Nephron (organoid): ENCODE results near the gene TSC22D2.

Experiments used
- H3K27ac Mint-ChIP-seq, 3 experiments: 2 replicates each; pipeline ENCODE4 v1.8.0; 2020; ENCODE audit warnings: mixed read lengths in 3 of 3, mild to moderate bottlenecking in 2 of 3, moderate library complexity in 1 of 3
- H3K27me3 Mint-ChIP-seq: 2 replicates; pipeline ENCODE4 v1.8.0; 2021; ENCODE audit warnings: low read depth, mild to moderate bottlenecking, moderate library complexity, mixed read lengths
- H3K36me3 Mint-ChIP-seq: 2 replicates; pipeline ENCODE4 v1.8.0; 2020; ENCODE audit warnings: low read depth, mixed read lengths
- H3K4me1 Mint-ChIP-seq: 2 replicates; pipeline ENCODE4 v1.8.0; 2020; ENCODE audit warnings: mixed read lengths
- H3K4me3 Mint-ChIP-seq, 3 experiments: 2 replicates each; pipeline ENCODE4 v1.8.0; 2020; ENCODE audit warnings: mild to moderate bottlenecking in 3 of 3, mixed read lengths in 3 of 3, moderate library complexity in 2 of 3
- H3K9me3 Mint-ChIP-seq: 2 replicates; pipeline ENCODE4 v1.8.0; 2020; ENCODE audit warnings: mixed read lengths
- TF ChIP-seq, protein P1 (sequence below), 3 experiments: fragments of 200-600 bp; sonication (generic); IDR thresholded peaks; one replicate each; pipeline ENCODE4 v1.5.0; 2021; ENCODE audit warnings: antibody characterized with exemption in 3 of 3; ENCODE audit not compliant: unreplicated experiment in 3 of 3

The TSC22D2 gene

DNA sequence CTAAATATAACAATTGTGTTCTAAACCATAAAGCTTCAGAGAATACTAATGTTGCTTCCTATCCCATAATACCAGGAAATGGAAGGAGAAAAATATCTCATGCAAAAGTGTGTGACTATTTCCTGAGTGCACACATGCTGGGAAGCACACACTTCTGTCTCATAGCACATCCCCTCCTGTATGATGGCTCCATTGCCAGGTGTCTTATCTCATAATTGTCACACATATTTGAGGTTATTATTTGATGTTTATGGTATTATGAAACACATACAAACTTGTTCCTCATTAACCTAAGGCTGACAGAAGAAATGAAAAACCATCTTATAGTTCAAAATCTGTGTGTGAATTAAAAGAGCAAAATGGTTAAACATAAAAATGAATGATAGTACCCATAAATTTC, 72.8 kb downstream of the TSC22D2 start:
- Mint-ChIP-seq H3K4me1 (no peaks in the 10 kb centered on the region), H3K4me3 (no peak overlapping the region), H3K27me3 (peaks cover 3% of the 10 kb centered on the region), H3K27ac (peak overlapping the region in 1 of 3 experiments; percentile 85), H3K36me3 (peaks cover 25% of the 10 kb centered on the region), H3K9me3 (peaks cover 41% of the 10 kb centered on the region)
- TF ChIP-seq, protein P1, sequence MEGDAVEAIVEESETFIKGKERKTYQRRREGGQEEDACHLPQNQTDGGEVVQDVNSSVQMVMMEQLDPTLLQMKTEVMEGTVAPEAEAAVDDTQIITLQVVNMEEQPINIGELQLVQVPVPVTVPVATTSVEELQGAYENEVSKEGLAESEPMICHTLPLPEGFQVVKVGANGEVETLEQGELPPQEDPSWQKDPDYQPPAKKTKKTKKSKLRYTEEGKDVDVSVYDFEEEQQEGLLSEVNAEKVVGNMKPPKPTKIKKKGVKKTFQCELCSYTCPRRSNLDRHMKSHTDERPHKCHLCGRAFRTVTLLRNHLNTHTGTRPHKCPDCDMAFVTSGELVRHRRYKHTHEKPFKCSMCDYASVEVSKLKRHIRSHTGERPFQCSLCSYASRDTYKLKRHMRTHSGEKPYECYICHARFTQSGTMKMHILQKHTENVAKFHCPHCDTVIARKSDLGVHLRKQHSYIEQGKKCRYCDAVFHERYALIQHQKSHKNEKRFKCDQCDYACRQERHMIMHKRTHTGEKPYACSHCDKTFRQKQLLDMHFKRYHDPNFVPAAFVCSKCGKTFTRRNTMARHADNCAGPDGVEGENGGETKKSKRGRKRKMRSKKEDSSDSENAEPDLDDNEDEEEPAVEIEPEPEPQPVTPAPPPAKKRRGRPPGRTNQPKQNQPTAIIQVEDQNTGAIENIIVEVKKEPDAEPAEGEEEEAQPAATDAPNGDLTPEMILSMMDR (IDR thresholded peaks at IDR 0.05; ENCODE audit: unreplicated experiment in 3 of 3) = no peak

DNA sequence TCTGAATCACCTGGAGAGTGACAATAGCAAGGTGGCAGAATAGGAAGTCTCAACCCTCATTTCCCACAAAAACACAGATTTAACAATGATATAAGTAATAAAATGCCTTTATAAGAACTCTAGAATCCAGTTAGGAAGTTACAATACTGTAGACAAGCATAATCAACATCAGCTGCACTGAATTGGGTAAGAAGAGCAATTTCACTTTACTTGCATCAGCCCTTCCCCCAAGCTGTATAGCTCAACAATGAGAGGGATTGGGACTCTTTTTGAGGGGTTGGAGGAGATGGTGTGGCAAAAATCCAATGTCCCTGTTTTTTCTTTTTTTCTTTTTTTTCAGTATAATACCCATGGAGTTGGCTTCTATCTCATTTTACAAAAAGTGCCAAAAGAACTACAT, 75.1 kb downstream of the TSC22D2 start:
- Mint-ChIP-seq H3K27me3 (peaks cover 3% of the 10 kb centered on the region), H3K4me1 (no peaks in the 10 kb centered on the region), H3K36me3 (peaks cover 31% of the 10 kb centered on the region), H3K4me3 (no peak overlapping the region), H3K9me3 (peaks cover 43% of the 10 kb centered on the region), H3K27ac (no peak overlapping the region)
- TF ChIP-seq, protein P1 (IDR thresholded peaks at IDR 0.05; ENCODE audit: unreplicated experiment in 3 of 3) = no peak

DNA sequence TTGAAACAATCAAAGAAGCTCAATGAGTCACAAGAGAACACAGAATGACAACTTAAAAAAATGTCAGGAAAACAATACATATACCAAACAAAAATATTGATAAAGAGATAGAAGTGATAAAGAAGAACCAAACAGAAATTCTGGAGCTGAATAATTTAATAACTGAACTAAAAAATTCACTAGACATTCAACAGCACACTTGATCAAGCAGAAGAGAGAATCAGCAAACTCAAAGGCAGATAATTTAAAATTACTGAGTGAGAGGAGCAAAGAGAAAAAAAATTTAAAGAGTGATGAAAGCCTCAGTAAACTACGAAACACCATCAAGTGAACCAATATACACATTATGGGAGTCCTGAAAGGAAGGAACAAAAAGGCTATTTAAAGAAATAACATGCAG, 76.3 kb downstream of the TSC22D2 start:
- Mint-ChIP-seq H3K36me3 (peaks cover 35% of the 10 kb centered on the region), H3K4me3 (no peak overlapping the region), H3K9me3 (peaks cover 46% of the 10 kb centered on the region), H3K27ac (no peak overlapping the region), H3K4me1 (no peaks in the 10 kb centered on the region), H3K27me3 (peaks cover 3% of the 10 kb centered on the region)
- TF ChIP-seq, protein P1 (IDR thresholded peaks at IDR 0.05; ENCODE audit: unreplicated experiment in 3 of 3) = no peak

DNA sequence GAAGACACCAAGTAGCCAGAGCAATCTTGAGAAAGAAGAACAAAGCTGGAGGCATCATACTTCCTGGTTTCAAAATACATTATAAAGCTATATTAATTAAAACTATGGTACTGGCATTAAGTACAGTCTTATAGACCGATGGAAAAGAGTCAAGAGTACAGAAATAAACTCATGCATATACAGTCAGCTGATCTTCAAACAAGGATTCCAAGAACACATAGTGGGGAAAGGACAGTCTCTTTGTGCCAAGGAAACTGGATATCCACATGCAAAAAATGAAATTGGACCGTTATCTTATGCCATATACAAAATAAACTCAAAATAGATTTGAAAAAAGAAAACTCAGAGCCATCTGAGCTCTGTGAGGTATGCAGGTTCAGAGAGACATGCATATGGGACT, 80.8 kb downstream of the TSC22D2 start:
- H3K27ac Mint-ChIP-seq = no peak overlapping the region
- peaks cover 32% of the 10 kb centered on the region for H3K36me3 Mint-ChIP-seq
- H3K4me3 Mint-ChIP-seq = no peak overlapping the region
- H3K9me3 Mint-ChIP-seq = peaks cover 31% of the 10 kb centered on the region
- TF ChIP-seq, protein P1 (IDR thresholded peaks at IDR 0.05; ENCODE audit: unreplicated experiment in 3 of 3) = no peak
- H3K4me1 Mint-ChIP-seq = no peaks in the 10 kb centered on the region
- no peaks in the 10 kb centered on the region for H3K27me3 Mint-ChIP-seq

DNA sequence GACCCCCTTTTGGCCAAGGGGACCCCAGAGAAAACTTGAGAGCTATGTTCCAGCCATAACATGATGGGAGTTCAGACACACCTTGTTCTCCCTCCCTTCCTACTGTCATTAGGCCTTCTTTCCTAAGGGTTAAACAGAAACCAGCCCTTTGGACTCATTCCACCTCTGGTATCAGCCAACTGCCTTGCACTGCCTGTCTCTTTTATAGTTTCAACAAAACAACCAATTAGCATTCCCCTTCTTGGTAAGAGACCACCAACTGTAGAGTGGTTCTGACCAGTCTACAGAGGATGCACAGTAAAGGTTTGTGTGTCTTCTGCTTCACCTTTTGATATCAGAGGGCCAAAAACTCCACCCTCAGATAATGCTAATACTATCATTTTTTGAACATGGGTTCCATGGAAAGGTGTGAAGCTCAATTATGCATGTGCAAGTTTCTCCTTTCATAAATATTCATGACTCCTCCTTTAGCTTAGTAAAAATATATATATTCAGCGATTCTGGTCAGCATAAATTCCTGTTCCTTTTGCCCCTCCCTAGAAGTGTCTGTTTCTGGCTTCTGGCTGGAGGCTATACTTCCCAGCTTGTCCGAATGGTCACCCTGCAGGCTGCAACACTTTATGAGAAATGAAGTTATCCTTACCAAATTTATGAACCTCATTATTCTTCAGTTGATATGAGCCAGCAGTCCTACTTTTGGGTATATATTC, 82.3 kb downstream of the TSC22D2 start:
- TF ChIP-seq, protein P1 (IDR thresholded peaks at IDR 0.05; ENCODE audit: unreplicated experiment in 3 of 3) = no peak
- H3K36me3 Mint-ChIP-seq = peaks cover 25% of the 10 kb centered on the region
- peaks cover 22% of the 10 kb centered on the region for H3K9me3 Mint-ChIP-seq
- H3K4me1 Mint-ChIP-seq = peaks cover 2% of the 10 kb centered on the region
- no peak overlapping the region for H3K4me3 Mint-ChIP-seq
- no peaks in the 10 kb centered on the region for H3K27me3 Mint-ChIP-seq
- no peak overlapping the region for H3K27ac Mint-ChIP-seq

DNA sequence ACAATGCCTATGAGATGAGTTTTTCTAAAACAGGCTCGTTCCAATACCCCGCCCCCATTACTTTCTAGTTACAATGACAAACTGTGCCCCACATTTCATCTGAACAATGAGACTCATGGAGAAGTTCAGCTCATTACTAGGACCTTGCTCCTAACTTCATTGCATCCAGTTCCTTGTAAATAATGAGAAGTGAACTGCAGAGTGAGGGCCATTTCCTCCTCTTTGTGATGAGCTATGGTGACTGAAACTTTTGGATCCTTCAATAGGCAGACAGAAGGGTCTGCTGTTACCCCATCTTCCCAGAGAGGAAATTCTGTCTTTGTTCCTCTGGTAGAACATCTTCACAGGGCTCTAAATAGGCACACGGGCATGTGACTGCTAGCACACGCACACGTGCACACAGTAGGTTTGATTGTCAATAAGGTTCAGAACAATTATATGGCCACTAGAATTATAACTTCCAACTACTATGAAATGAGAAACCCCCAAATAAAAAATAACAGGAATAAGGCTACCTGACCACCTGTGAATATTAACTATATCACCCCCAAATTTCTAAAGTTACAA, 86.4 kb downstream of the TSC22D2 start:
- Mint-ChIP-seq H3K9me3 (peaks cover 4% of the 10 kb centered on the region), H3K36me3 (no peaks in the 10 kb centered on the region), H3K4me3 (no peak overlapping the region), H3K27me3 (no peaks in the 10 kb centered on the region), H3K27ac (no peak overlapping the region), H3K4me1 (peaks cover 5% of the 10 kb centered on the region)
- TF ChIP-seq, protein P1 (IDR thresholded peaks at IDR 0.05; ENCODE audit: unreplicated experiment in 3 of 3) = no peak
